Fibroblast of lung (primary cell): ENCODE results near the gene THSD7B. TPM values are rescaled to one million over a fixed set of nuclear protein-coding genes. Genes with fewer than 3 reads are reported as not detected.
A peak's percentile ranks its signal among the peaks of the same experiment; 100 is the strongest.

Source experiments
- DNase-seq, 2 donors: peaks; one replicate each; pipeline versions ENCODE4 v3.0.0 to v3.0.0-alpha.2; 2010; ENCODE audit warnings: low read depth in 2 of 2
- H2AFZ ChIP-seq: 2 replicates; pipeline ENCODE4 v1.5.1; 2012; ENCODE audit warnings: low read length, control low read depth, inconsistent platforms
- H3K27ac ChIP-seq: 2 replicates; pipeline ENCODE4 v1.5.1; 2011; ENCODE audit warnings: low read length, control low read depth; ENCODE audit not compliant: insufficient read depth
- H3K27me3 ChIP-seq: 2 replicates; pipeline ENCODE4 v1.5.1; 2011; ENCODE audit warnings: mild to moderate bottlenecking, low read length; ENCODE audit not compliant: control insufficient read depth, insufficient read depth
- H3K36me3 ChIP-seq: 2 replicates; pipeline ENCODE4 v1.5.1; 2011; ENCODE audit warnings: low read length; ENCODE audit not compliant: control insufficient read depth, insufficient read depth
- H3K4me1 ChIP-seq: 2 replicates; pipeline ENCODE4 v1.5.1; 2011; ENCODE audit warnings: low read length; ENCODE audit not compliant: control insufficient read depth, insufficient read depth; ENCODE audit errors: extremely low read depth
- H3K4me2 ChIP-seq: 2 replicates; pipeline ENCODE4 v1.5.1; 2011; ENCODE audit warnings: low read length, control low read depth; ENCODE audit not compliant: insufficient read depth; ENCODE audit errors: extremely low read depth
- H3K4me3 ChIP-seq, 4 experiments: fragments of 200-600 bp in 1 of 4; sonication (generic) in 1 of 4; replicated peaks in 1 of 4; 2 replicates each; pipeline ENCODE4 v1.5.1; 2011 to 2016; ENCODE audit warnings: low read length in 4 of 4, low read depth in 3 of 4, mild to moderate bottlenecking in 3 of 4, control low read depth in 2 of 4, inconsistent platforms in 1 of 4, mixed read lengths in 1 of 4; ENCODE audit not compliant: insufficient read depth in 1 of 4; ENCODE audit errors: control extremely low read depth in 1 of 4
- H3K79me2 ChIP-seq: 2 replicates; pipeline ENCODE4 v1.5.1; 2012; ENCODE audit warnings: mild to moderate bottlenecking, low read length, inconsistent platforms; ENCODE audit not compliant: control insufficient read depth, insufficient read depth
- H3K9ac ChIP-seq: 2 replicates; pipeline ENCODE4 v1.5.1; 2011; ENCODE audit warnings: mild to moderate bottlenecking, low read length, control low read depth; ENCODE audit not compliant: insufficient read depth
- H3K9me3 ChIP-seq: 2 replicates; pipeline ENCODE4 v1.5.1; 2012; ENCODE audit warnings: low read depth, low read length; ENCODE audit not compliant: control insufficient read depth, insufficient read depth
- H4K20me1 ChIP-seq: 2 replicates; pipeline ENCODE4 v1.5.1; 2011; ENCODE audit warnings: low read length; ENCODE audit not compliant: control insufficient read depth, insufficient read depth; ENCODE audit errors: extremely low read depth
- CTCF ChIP-seq, 2 donors: IDR thresholded peaks in 1 of 2; conservative IDR thresholded peaks in 1 of 2; 1 replicate in 1 of 2; 2 replicates in 1 of 2; pipeline ENCODE4 v1.5.1; 2011 to 2012; ENCODE audit warnings: low read length in 2 of 2, control low read depth in 1 of 2, inconsistent platforms in 1 of 2, low read depth in 1 of 2, mild to moderate bottlenecking in 1 of 2
- EZH2 ChIP-seq: IDR thresholded peaks from 2 replicates; pipeline ENCODE4 v1.5.1; 2012; ENCODE audit warnings: low read length, control low read depth, mild to moderate bottlenecking; ENCODE audit errors: missing control alignments
- polyA plus RNA-seq, 2 donors: library from polyadenylated mRNA; depleted of rRNA in 1 of 2; stranded (reverse) in 1 of 2; unstranded in 1 of 2; fragments of >200 nt; gene quantifications; 2 replicates each; pipeline ENCODE4 v1.2.1, GENCODE V29; 2011 to 2012; ENCODE audit warnings: missing spikeins in 1 of 2
- total RNA-seq: library from RNA; depleted of rRNA; stranded (reverse); fragments of >200 nt; gene quantifications from 2 replicates; pipeline ENCODE4 v1.2.1, GENCODE V29; 2014

Gene THSD7B
- total and polyA plus RNA-seq, 2 donors (not counting 1 experiment from before 2014, with no cell fraction given): under 0.01 TPM; not detected in 1

GRCh38 chr2:136927156-136927555 lies 161.8 kb downstream of the THSD7B start:
- no peaks in the 10 kb centered on the region for H4K20me1 ChIP-seq
- no peaks in the 10 kb centered on the region for H3K27me3 ChIP-seq
- H3K4me1 ChIP-seq: no peaks in the 10 kb centered on the region
- no peaks in the 10 kb centered on the region for H3K9me3 ChIP-seq
- H3K9ac ChIP-seq: no peak overlapping the region
- no peaks in the 10 kb centered on the region for H3K79me2 ChIP-seq
- no peak overlapping the region for H3K4me3 ChIP-seq
- H3K4me2 ChIP-seq: no peak overlapping the region
- DNase-seq: no peak
- H2AFZ ChIP-seq: no peak overlapping the region
- no peak for TF ChIP-seq CTCF (conservative IDR thresholded peaks at IDR 0.05 in 1 of 2, IDR thresholded peaks at IDR 0.05 in 1 of 2; ENCODE audit: low read depth in 1 of 2, low read length in 2 of 2)
- TF ChIP-seq EZH2: no peak
- H3K36me3 ChIP-seq: no peaks in the 10 kb centered on the region
- no peak overlapping the region for H3K27ac ChIP-seq

- H3K36me3 ChIP-seq: no peaks in the 10 kb centered on the region
- H3K79me2 ChIP-seq: no peaks in the 10 kb centered on the region
- no peak overlapping the region for H3K27ac ChIP-seq
- no peaks in the 10 kb centered on the region for H4K20me1 ChIP-seq
- DNase-seq: no peak
- no peaks in the 10 kb centered on the region for H3K27me3 ChIP-seq
- H3K4me3 ChIP-seq: no peak overlapping the region
- H3K9ac ChIP-seq: no peak overlapping the region
- TF ChIP-seq CTCF (conservative IDR thresholded peaks at IDR 0.05 in 1 of 2, IDR thresholded peaks at IDR 0.05 in 1 of 2; ENCODE audit: low read depth in 1 of 2, low read length in 2 of 2): no peak
- no peak for TF ChIP-seq EZH2
- H2AFZ ChIP-seq: no peak overlapping the region
- no peaks in the 10 kb centered on the region for H3K4me1 ChIP-seq
- no peak overlapping the region for H3K4me2 ChIP-seq
- H3K9me3 ChIP-seq: no peaks in the 10 kb centered on the region
Observed at GRCh38 chr2:136929531-136929930, 164.2 kb downstream of the THSD7B start.

GRCh38 chr2:136932700-136933099 lies 167.4 kb downstream of the THSD7B start:
- H3K4me3 ChIP-seq: no peak overlapping the region
- no peaks in the 10 kb centered on the region for H3K36me3 ChIP-seq
- H4K20me1 ChIP-seq: no peaks in the 10 kb centered on the region
- no peak overlapping the region for H3K27ac ChIP-seq
- no peaks in the 10 kb centered on the region for H3K9me3 ChIP-seq
- no peaks in the 10 kb centered on the region for H3K4me1 ChIP-seq
- no peaks in the 10 kb centered on the region for H3K79me2 ChIP-seq
- no peak overlapping the region for H3K4me2 ChIP-seq
- H2AFZ ChIP-seq: no peak overlapping the region
- no peaks in the 10 kb centered on the region for H3K27me3 ChIP-seq
- peak in 1 of 2 donors; percentile 2 for DNase-seq
- no peak overlapping the region for H3K9ac ChIP-seq
- TF ChIP-seq CTCF (conservative IDR thresholded peaks at IDR 0.05 in 1 of 2, IDR thresholded peaks at IDR 0.05 in 1 of 2; ENCODE audit: low read depth in 1 of 2, low read length in 2 of 2) (peak in 1 of 2 donors; percentile 30), EZH2 (no peak)
